HG03045 (cell line): ENCODE data around the gene SLC6A9.

Experiments used
- ATAC-seq: cut with Tn5 transposase; IDR thresholded peaks from one replicate; pipeline ENCODE4 v1.9.1; 2021; ENCODE audit warnings: mild to moderate bottlenecking, moderate library complexity; ENCODE audit not compliant: unreplicated experiment

The SLC6A9 gene

DNA sequence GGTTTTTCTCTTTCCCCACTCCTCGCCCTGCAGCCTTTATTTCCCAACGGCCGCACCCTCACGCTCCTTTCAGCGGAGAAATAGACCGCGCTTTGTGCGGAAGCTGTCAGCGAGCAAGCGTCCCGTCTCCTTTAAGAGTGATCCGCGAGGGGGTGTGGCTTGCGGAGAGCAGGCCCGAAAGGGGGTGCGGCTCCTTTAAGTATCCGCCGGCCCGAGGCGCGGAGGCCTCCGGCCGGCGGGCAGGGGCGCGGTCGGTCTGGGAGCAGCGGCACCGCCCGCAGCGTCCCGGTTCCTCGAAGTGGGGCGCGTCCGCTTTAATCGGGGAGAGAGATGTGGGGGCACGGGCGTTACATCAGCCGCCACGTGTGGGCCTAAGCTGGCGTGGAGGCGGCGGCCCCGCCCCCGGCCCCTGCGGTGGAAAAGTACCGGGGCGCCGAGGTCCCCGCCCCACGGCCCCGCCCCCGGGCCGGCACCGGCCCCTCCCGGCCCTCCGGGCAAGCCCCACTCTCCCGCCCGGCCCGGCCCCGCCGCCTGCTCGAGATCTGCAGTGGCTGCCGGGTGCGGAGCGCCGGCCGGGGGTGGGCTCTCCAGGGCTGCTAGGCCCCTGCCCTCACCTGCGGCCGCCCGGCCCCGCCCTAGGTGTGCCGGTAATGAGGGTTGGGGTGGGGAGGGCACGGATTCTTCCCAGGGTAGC lies 1.2 kb downstream of the SLC6A9 start:
- ATAC-seq = peak; percentile 75

DNA sequence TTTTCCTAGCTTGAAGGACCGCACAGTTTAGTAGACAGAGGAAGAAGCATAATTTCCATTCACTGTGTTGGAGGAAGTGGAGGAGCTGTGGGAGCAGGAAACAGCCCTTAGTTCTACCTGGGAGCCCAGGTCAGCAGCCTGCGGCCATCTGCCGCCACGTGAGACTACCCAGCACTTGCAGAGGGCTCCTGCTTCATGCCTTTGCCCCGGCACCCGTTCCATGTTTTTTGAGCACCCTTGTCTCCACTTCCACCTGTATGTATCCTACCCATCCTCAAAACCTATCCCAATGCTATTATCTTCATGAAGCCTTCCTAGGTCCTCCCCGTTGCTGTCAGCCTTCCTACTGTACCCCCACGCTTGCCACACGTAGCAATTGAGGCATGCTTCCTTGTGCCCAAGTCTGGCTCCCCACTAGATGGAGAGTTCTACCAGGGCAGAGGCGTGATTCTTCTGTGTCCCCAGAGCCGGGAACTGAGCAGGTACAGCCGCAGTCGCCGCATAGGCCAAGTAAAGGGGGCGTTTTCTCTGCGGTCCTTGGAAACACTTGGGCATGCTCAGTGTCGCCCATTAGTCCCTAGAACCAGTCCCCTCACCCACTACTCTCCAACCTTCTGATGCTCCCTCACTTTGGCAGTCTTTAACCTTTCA lies 1.9 kb downstream of the SLC6A9 start:
- ATAC-seq = peak; percentile 23

DNA sequence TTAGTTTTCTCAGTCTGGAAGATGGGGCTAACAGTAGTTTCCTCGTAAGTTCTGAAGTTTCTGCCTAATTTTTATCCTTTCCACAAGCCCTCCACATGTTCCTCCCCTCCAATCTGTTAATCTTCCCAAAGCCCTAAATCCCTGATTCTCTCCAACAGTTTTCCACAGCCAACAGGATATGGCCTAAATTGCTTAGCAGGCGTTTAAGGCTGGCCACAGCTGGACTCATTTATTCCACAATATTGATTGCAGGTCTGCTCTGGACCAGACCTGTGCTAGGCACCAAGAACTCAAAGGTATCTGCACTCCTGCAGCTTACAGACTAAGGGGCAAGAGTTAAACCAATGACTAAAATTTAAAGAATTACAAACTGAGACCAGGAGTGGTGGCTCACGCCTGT lies 3.9 kb downstream of the SLC6A9 start:
- ATAC-seq = no peak

DNA sequence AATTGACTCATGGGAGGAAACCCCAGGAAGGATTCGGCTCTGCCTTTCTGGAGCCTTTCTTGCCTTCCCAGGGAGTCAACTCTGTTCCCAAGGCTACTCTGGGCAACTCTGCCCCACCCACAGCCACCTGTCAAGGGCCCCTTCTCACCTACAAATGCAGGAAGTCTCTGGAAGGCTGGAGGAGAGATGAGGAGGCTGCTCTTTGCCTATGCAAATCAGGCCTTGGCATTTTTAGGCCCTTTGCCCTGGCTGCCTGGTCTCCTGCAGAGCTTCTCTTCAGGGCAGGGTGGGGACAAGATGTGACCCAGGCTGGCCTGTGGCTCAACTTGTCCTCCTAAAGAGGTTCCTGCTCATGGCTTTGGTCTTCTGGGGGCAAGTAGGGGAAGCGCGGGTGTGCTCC lies 5.4 kb downstream of the SLC6A9 start:
- no peak for ATAC-seq

- ATAC-seq = no peak
Measured at GRCh38 chr1:44024903-44025525, 6.2 kb downstream of the SLC6A9 start.

DNA sequence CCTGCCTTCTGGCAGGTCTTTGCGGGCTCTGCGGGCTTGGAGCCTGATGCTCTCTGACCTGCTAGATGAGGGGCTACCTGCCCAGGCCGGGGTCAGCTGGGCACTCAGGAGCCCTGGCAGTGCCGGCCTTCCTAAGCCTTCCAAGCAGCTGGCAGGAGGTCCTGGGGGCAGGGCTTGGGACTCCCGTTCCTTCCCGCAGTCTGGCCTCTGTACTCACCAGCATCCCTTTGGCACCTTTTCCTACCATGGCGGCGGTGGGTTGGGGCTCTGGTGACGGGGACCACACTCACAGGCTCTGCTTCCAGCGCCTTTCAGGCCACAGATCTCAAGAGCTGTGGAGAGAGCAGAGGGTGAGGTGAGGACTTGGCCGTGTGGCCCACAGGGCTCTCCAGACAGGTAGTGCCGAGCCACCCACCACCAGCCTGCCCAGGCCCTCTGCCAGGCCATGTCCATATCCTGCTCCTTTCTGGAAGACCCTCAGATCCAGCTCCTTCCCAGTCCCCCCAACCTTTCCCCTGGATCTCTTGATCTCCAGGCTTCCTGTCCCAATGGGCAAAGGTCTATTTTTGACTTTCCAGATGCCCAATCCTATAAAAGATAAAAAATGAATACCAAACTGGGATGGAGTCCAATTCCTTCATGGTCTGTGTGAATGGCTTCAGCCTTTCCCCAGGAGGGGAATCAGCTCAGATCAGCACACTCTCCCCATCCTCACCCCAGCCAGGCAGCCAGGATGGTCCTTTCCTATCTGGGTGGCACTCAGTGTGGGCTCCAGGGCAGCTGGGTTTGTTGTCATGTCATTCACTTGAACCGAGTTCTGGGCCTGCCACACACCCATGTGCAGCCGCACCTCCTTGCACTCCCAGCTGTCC lies 7.0 kb downstream of the SLC6A9 start:
- ATAC-seq = no peak

GRCh38 chr1:44021581-44022321 lies 9.5 kb downstream of the SLC6A9 start:
- no peak for ATAC-seq

DNA sequence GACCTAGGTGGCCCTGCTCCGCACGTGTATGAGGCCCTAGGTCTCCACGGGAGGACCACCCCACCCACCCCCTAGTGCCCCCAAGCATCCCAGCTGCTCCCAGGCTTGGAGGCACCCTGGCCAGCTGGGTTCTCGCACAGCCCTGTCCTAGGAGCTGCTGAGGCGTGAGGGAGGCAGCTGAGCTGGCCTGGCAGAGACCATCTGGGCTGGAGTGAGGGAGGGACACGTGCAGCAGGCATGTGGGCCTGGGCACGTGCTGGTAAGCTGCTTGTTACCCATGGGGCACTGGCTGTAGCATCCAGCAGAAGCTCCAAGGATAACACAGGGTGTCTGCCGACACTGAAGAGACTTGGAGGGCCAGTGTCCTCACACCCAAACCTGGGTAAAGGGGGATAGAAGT lies 10.1 kb downstream of the SLC6A9 start:
- no peak for ATAC-seq

DNA sequence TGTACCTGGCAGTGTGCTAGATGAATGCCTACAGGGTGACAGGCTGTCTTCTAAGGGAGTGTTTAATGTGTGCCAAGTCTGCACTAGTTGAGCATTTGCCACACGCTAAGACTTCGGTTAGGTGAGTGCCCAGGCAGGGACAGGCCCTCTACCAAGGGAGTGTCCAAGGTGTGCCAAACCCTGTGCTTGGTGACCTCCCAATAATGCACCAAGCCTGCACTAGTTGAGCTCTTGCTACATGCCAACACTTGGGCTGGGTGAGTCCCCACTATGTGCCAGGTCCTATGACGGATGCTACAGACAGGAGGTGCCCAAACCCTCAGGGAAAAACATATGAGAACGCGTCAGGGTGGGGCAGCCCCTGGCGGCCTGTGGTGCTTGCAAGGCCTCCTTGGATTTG lies 10.8 kb downstream of the SLC6A9 start:
- no peak for ATAC-seq

- ATAC-seq = no peak
Measured at GRCh38 chr1:44019466-44019948, 11.8 kb downstream of the SLC6A9 start.

DNA sequence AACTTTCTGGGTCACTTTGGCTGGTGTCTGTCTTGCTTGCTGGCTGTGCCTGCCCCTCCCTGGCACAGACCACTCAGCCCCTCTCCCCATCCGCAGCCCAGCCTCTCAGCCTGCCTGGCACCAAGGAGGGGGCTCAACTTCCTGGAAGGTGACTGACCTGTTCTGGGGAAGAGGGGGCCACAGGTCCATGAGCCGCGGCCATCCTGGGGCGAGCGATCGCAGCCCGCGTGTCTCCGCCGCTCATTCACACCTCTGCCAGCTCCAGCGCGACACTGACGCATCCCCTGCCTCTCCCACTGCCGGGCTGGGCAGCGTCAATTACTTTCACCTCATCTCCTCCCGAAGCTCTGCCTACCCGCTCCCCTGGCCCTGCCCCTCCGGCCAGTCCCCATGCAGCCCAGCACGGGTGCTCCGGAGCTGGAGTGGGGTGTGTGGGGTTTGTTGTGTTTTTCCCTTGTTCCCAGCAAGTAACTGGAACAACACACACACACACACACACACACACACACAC lies 14.3 kb downstream of the SLC6A9 start:
- no peak for ATAC-seq

GRCh38 chr1:44016041-44016889 lies 15.0 kb downstream of the SLC6A9 start:
- no peak for ATAC-seq

- ATAC-seq = no peak
Measured at GRCh38 chr1:44015206-44015605, 16.1 kb downstream of the SLC6A9 start.

- ATAC-seq = no peak
Measured at GRCh38 chr1:44014365-44015104, 16.7 kb downstream of the SLC6A9 start.

DNA sequence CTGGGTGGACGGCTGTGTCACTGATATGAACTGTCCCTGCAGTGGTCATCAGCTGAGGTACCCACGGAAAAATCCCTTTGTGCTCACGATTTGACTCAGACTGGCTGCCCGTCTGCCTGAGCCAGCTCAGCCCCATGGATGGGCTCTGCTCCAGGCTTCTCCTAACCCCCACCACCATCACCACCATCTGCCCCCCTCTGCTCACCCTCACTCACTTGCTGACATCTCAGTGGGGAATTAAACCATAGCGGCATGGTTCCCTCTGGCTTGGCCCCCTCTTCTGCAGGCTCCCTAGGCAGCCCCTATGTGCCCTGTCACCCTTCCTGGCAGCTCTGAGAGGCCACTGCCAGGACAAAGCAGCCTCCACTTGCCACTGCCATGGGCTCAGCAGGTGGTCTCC lies 17.3 kb downstream of the SLC6A9 start:
- ATAC-seq = no peak

DNA sequence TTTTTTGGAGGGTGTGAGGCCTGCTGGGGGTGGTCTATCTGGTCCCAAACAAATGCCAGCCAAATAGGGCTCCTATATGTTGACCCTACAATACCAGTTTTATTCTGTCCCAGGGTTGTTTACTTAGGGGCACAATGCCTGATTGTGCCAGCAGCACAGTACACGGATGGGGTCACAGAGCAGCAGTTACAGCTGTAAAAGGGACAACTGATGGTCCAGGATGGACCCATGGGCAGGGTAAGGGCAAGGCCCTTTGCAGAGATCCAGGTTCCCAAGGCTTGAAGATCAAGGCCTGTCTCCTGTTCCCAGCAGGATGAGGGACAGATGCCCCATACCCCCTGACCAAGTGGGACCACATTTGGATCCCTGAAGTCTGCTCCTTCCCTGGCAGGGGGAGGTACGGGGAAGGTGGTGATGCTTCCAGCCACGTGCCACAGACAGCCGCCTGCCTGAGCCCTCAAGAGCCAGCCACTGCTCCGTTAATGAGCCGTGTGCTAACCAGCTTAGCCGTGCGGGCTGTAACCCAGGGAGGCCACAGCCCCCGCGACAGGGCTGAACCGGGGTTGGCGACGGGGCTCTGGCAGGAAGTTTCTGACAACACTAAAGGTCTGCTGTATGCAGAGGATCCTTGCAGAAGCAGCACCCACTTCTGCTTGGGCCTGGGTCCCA lies 18.2 kb downstream of the SLC6A9 start:
- no peak for ATAC-seq

DNA sequence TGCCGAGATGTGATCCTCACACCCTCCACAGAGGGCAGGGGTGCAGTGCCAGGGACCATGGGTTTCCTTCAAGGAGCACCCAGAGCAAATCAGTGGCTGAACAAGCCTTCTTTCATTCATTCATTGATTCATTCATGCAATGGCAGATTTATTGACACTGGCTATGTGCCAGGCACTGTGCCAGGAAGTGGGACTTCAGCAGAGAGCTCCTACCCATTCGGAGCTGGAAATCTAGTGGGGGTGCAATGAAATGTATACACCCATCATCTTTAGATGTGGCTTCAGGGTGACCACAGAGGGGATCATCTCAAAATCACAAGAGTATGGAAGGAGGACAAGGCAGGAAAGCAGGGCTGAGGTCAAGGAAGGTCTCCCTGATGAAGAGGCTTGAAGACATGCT lies 18.9 kb downstream of the SLC6A9 start:
- no peak for ATAC-seq

DNA sequence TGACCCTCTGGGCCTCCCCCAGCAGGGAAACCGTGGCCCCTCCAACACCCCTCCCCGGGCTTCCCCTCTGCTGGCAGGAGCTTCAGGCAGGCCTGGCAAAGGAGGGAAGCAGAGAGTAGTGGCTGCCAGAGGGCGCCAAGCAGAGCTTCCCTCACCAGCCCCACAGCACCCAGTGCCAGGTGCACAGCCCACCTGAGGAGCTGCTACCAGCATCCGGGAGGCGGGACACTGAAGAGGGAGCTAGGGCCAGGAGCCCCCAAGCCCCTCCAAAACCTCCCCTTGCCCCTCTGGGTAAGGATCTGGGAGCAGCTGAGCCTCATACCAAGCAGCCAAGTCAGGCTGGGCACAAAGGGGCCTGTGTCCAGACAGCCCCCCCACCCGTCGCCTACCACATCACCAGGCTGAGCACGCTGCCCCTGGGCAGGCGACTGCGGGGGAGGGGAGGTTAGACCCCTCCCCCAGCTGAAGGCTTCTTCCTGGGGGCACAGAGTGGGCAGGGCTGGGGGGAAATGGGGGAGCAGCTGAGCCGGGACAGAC lies 20.3 kb downstream of the SLC6A9 start:
- no peak for ATAC-seq
